Glutamatergic neuron (in vitro differentiated cells): ENCODE results near the gene MAL. TPM values are rescaled to one million over a fixed set of nuclear protein-coding genes. Genes with fewer than 3 reads are reported as not detected.

ENCODE experiments used
- DNase-seq: peaks from one replicate; pipeline ENCODE4 v3.0.0; 2022
- H3K27ac Mint-ChIP-seq: one replicate; pipeline ENCODE4 v1.8.0; 2020; ENCODE audit warnings: mild to moderate bottlenecking, mixed read lengths, inconsistent platforms; ENCODE audit not compliant: unreplicated experiment
- H3K27me3 Mint-ChIP-seq: one replicate; pipeline ENCODE4 v1.8.0; 2020; ENCODE audit warnings: mild to moderate bottlenecking, moderate library complexity, mixed read lengths, inconsistent platforms; ENCODE audit not compliant: unreplicated experiment
- H3K36me3 Mint-ChIP-seq: one replicate; pipeline ENCODE4 v1.8.0; 2020; ENCODE audit warnings: mild to moderate bottlenecking, mixed read lengths, inconsistent platforms; ENCODE audit not compliant: unreplicated experiment
- H3K4me1 Mint-ChIP-seq: one replicate; pipeline ENCODE4 v1.8.0; 2020; ENCODE audit warnings: mild to moderate bottlenecking, low read depth, mixed read lengths, inconsistent platforms; ENCODE audit not compliant: unreplicated experiment
- H3K4me3 Mint-ChIP-seq: one replicate; pipeline ENCODE4 v1.8.0; 2020; ENCODE audit warnings: mild to moderate bottlenecking, mixed read lengths, inconsistent platforms; ENCODE audit not compliant: unreplicated experiment
- H3K9me3 Mint-ChIP-seq: one replicate; pipeline ENCODE4 v1.8.0; 2020; ENCODE audit warnings: mild to moderate bottlenecking, moderate library complexity, mixed read lengths, inconsistent platforms; ENCODE audit not compliant: unreplicated experiment
- total RNA-seq: library from RNA; stranded (reverse); fragmentation: NEBNext Ultra II Directional; extraction: Animal tissue kit (Norgen Biotek cat#: 25700); gene quantifications from one replicate; pipeline ENCODE4 v1.2.1, GENCODE V29; 2021; ENCODE audit not compliant: unreplicated experiment
- TF ChIP-seq, protein P1 (sequence below): fragments of 200-600 bp; sonication (generic); IDR thresholded peaks from one replicate; pipeline ENCODE4 v1.5.0; 2021; ENCODE audit not compliant: partially characterized antibody, unreplicated experiment

The MAL gene
- total RNA-seq, 1 donor from 2014 or later: 9.0 TPM

DNA sequence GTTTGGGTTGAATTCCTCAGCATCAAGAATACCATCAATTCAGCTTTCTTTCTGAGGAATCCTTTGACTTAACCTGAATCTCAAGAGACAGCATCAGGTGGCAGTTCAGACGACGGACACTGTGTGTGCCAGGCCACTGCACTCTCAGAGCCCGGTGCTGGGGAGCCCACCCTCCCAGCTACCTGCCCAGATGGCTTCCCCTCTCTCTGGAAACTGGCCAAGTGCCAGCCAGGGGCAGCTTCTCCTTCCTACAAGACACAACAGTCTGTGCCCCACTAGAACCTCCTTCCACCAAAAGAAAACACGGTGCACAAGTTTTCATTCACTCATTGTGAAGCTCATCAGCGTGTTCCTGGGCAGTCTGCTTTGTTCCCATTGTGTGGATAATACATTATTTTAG is 28.5 kb downstream of the MAL start:
- peaks cover 5% of the 10 kb centered on the region for H3K36me3 Mint-ChIP-seq
- H3K4me3 Mint-ChIP-seq: no peak overlapping the region
- H3K27me3 Mint-ChIP-seq: no peaks in the 10 kb centered on the region
- H3K27ac Mint-ChIP-seq: no peak overlapping the region
- TF ChIP-seq, protein P1, sequence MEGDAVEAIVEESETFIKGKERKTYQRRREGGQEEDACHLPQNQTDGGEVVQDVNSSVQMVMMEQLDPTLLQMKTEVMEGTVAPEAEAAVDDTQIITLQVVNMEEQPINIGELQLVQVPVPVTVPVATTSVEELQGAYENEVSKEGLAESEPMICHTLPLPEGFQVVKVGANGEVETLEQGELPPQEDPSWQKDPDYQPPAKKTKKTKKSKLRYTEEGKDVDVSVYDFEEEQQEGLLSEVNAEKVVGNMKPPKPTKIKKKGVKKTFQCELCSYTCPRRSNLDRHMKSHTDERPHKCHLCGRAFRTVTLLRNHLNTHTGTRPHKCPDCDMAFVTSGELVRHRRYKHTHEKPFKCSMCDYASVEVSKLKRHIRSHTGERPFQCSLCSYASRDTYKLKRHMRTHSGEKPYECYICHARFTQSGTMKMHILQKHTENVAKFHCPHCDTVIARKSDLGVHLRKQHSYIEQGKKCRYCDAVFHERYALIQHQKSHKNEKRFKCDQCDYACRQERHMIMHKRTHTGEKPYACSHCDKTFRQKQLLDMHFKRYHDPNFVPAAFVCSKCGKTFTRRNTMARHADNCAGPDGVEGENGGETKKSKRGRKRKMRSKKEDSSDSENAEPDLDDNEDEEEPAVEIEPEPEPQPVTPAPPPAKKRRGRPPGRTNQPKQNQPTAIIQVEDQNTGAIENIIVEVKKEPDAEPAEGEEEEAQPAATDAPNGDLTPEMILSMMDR: no peak
- no peak for DNase-seq
- peaks cover 5% of the 10 kb centered on the region for H3K9me3 Mint-ChIP-seq
- H3K4me1 Mint-ChIP-seq: no peaks in the 10 kb centered on the region

DNA sequence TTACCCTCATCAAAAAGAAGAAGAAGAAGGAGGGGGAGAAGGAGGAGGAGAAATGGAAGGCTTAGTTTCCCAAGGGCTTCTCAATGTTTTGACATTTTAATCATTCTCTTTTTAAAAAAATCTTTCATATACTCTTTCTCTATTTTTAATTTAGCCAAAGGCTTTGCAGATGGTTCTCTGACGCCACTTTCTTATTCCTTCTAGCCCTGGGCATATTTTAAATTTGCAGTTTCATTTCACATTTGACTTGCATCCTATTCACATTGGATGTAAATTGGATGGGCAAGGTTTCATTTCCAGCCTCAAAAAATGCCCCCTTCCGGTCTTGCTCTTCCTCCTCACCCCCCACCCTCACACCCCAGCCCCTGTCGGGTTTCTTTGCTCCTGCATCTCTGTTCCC is 29.8 kb downstream of the MAL start:
- Mint-ChIP-seq H3K4me1 (no peaks in the 10 kb centered on the region), H3K27ac (no peak overlapping the region)

DNA sequence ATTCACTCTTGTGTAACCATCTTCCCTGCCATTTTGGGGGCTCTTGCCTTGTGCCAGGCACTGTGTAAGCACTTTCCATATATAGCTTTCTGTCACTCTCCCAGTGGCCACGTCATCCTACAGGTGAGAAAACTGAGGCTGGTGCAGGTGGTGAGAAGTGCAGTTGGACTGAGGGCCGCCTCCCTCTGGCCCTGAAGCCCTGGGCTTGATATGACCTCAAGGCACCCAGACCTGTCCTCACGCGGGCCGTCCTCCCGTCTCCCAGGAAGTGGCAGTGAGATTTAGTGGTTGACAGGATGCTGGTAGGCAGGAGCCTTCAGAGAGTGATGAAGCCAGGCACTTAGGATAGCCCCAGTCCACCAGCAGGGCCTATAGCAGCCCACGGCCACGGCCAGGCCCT is 30.5 kb downstream of the MAL start:
- H3K4me1 Mint-ChIP-seq: no peaks in the 10 kb centered on the region
- no peak overlapping the region for H3K4me3 Mint-ChIP-seq
- peaks cover 8% of the 10 kb centered on the region for H3K9me3 Mint-ChIP-seq
- TF ChIP-seq, protein P1: no peak
- no peaks in the 10 kb centered on the region for H3K27me3 Mint-ChIP-seq
- no peak overlapping the region for H3K27ac Mint-ChIP-seq
- DNase-seq: no peak
- peaks cover 5% of the 10 kb centered on the region for H3K36me3 Mint-ChIP-seq

More for the DNA sequence above, 29.8 kb downstream of the MAL start:
- Mint-ChIP-seq H3K36me3 (peaks cover 5% of the 10 kb centered on the region), H3K9me3 (peaks cover 5% of the 10 kb centered on the region), H3K27me3 (no peaks in the 10 kb centered on the region), H3K4me3 (no peak overlapping the region)
- TF ChIP-seq, protein P1: no peak
- no peak for DNase-seq

DNA sequence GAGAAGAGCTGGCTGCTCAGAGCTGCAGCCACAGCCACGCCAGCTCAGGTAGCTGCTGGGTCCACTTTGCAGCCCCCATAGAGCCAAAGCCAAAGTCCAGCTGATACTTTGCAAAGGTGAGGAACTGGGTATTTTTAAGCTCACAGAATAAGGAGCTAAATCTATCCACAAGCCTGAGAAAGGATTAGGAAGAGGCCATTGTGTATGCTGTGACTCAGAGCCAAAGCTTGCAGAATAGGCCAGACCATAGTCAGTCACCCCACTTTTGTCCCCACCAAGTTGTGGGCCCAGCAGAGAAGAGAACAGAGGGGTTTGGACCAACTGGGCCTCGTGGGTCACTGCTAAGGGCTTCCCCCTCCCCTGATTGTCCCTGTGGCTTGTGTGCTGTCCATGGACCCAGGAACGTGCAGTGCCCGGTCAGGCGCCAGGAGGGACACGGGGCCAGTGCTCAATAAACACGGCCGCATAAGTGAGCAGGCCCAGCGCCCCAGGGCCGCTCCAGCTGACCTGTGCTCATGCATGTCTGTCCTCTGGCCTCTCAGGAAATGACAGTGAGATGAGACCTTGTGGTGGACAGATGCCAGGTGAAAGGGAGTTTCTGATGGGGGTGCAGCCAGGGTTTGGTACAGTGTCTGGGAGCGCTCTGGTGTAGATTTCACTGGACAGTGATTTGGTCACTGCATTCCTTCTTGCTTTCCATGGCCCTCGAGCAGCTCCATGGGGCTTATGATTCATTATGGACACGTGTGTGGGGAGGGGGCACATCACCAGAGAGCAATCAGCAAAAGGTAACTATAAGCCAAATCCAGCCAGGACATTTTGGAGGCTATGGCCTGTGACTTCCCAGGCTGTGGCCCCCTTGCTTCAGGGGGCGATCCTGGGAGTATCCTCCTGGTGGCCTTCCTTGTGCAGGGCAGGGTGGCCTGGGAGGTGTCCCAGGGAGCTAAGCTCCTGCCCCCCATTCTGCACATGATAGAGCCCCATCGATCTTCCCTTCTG is 31.3 kb downstream of the MAL start:
- Mint-ChIP-seq H3K36me3 (no peaks in the 10 kb centered on the region), H3K4me3 (no peak overlapping the region), H3K27ac (no peak overlapping the region)

More for the DNA sequence above, 31.3 kb downstream of the MAL start:
- DNase-seq: no peak
- H3K9me3 Mint-ChIP-seq: peaks cover 8% of the 10 kb centered on the region
- H3K4me1 Mint-ChIP-seq: no peaks in the 10 kb centered on the region
- TF ChIP-seq, protein P1: no peak
- no peaks in the 10 kb centered on the region for H3K27me3 Mint-ChIP-seq
